ENCODE results near the gene GREM2. TPM values are rescaled to one million over a fixed set of nuclear protein-coding genes. Genes with fewer than 3 reads are reported as not detected.
A peak's percentile ranks its signal among the peaks of the same experiment; 100 is the strongest.

Gene GREM2
- total RNA-seq, 1 experiment from 2014 or later, result not detected

DNA sequence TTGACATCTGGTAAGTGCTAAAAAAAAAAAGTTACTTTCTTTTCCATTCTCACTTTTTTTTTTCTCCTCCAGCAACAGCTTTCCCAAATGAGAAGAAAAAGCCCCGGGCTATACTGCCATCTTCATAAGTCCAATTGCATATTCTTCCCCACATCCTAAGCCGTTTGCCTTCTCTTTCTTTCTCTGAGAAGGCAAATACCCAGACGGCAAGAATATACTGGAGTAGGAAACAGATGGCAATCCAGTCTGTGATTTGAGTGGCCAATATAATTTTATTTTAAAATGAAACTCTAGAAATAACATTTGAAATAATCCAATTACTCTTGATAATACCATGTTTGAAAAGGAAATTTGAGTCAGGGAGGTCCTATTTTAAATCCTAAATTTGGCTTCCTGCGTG is 44.6 kb upstream of the GREM2 start:
- Histone ChIP-seq H3K4me3 (ENCODE audit: low read length) (no peak overlapping the region), H3F3A (ENCODE audit: low read length, unreplicated experiment) (no peaks in the 10 kb centered on the region), H3K27ac (ENCODE audit: low read length) (no peak overlapping the region), H3K9me2 (replicated peaks; ENCODE audit: low read length) (no peaks in the 10 kb centered on the region), H3K4me2 (ENCODE audit: low read length) (no peak overlapping the region), H3K79me2 (ENCODE audit: low read length) (no peaks in the 10 kb centered on the region), H3K9me3 (ENCODE audit: low read length) (no peaks in the 10 kb centered on the region), H3K27me3 (ENCODE audit: low read length) (peaks cover 70% of the 10 kb centered on the region), H4K20me1 (ENCODE audit: low read length) (no peaks in the 10 kb centered on the region), H2AFZ (ENCODE audit: low read length) (no peak overlapping the region), H3K36me3 (ENCODE audit: low read depth, low read length) (no peaks in the 10 kb centered on the region), H3K4me1 (ENCODE audit: insufficient read depth, low read length) (peaks cover 6% of the 10 kb centered on the region; the same call in 1 of the 2 replicates), H3K9ac (ENCODE audit: low read length) (no peak overlapping the region)
- intact Hi-C loops (cut with micrococcal nuclease), result no loop called here
- TF ChIP-seq, protein P1, sequence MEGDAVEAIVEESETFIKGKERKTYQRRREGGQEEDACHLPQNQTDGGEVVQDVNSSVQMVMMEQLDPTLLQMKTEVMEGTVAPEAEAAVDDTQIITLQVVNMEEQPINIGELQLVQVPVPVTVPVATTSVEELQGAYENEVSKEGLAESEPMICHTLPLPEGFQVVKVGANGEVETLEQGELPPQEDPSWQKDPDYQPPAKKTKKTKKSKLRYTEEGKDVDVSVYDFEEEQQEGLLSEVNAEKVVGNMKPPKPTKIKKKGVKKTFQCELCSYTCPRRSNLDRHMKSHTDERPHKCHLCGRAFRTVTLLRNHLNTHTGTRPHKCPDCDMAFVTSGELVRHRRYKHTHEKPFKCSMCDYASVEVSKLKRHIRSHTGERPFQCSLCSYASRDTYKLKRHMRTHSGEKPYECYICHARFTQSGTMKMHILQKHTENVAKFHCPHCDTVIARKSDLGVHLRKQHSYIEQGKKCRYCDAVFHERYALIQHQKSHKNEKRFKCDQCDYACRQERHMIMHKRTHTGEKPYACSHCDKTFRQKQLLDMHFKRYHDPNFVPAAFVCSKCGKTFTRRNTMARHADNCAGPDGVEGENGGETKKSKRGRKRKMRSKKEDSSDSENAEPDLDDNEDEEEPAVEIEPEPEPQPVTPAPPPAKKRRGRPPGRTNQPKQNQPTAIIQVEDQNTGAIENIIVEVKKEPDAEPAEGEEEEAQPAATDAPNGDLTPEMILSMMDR (conservative IDR thresholded peaks at IDR 0.05; ENCODE audit: low read depth, low read length), result no peak
- TF ChIP-seq EZH2phosphoT487 (IDR thresholded peaks at IDR 0.05; ENCODE audit: borderline replicate concordance, low read length) (no peak), EZH2 (IDR thresholded peaks at IDR 0.05; ENCODE audit: low read length, unreplicated experiment) (no peak)
- POLR2A ChIA-PET (ENCODE audit: unreplicated experiment), result no interaction called here
- CTCF ChIA-PET, result no interaction called here
- BruUV-seq (replicated peaks), result no TSS peak
- no peak for DNase-seq
- no peak for ATAC-seq

DNA sequence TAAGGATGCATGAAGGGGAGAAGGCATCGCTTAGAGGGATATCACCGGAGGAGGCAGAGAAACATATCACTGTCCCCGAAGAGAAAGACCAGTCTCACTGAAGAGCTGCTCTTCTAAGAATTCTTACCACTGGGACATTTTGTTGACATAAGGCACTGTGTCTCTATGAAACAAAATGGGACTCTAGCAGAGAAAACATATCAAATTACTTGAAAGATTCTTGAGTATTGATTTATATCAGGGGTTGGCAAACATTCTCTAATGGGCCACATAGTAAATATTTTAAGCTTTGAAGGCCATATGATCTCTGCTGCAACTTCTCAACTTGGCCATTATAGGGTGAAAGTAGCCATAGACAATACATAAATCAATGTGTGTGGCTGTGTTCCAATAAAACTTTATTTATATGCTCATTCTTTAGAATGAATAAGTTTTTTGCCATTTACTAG is 41.0 kb upstream of the GREM2 start:
- no peaks in the 10 kb centered on the region for H3K36me3 ChIP-seq (ENCODE audit: low read depth, low read length)
- H3K27me3 ChIP-seq (ENCODE audit: low read length), result peaks cover 90% of the 10 kb centered on the region
- no TSS peak for BruUV-seq (replicated peaks)
- H3K4me3 ChIP-seq (ENCODE audit: low read length), result no peak overlapping the region
- no peak overlapping the region for H3K4me2 ChIP-seq (ENCODE audit: low read length)
- no peaks in the 10 kb centered on the region for H3K79me2 ChIP-seq (ENCODE audit: low read length)
- H3K9me2 ChIP-seq (replicated peaks; ENCODE audit: low read length), result no peaks in the 10 kb centered on the region
- H3K27ac ChIP-seq (ENCODE audit: low read length), result no peak overlapping the region
- H2AFZ ChIP-seq (ENCODE audit: low read length), result peak overlapping the region; percentile 2; the same call in 1 of the 2 replicates
- POLR2A ChIA-PET (ENCODE audit: unreplicated experiment), result no interaction called here
- no peaks in the 10 kb centered on the region for H4K20me1 ChIP-seq (ENCODE audit: low read length)
- H3K9me3 ChIP-seq (ENCODE audit: low read length), result no peaks in the 10 kb centered on the region
- DNase-seq, result no peak
- CTCF ChIA-PET, result no interaction called here
- no peaks in the 10 kb centered on the region for H3F3A ChIP-seq (ENCODE audit: low read length, unreplicated experiment)
- 0 out of 2 replicates have a peak, but pooled peaks cover under 1% of the 10 kb centered on the region for H3K4me1 ChIP-seq (ENCODE audit: insufficient read depth, low read length)
- no peak overlapping the region for H3K9ac ChIP-seq (ENCODE audit: low read length)
- ATAC-seq, result no peak
- intact Hi-C loops (cut with micrococcal nuclease), result no loop called here
- TF ChIP-seq EZH2 (IDR thresholded peaks at IDR 0.05; ENCODE audit: low read length, unreplicated experiment) (no peak), EZH2phosphoT487 (IDR thresholded peaks at IDR 0.05; ENCODE audit: borderline replicate concordance, low read length) (no peak)
- TF ChIP-seq, protein P1 (conservative IDR thresholded peaks at IDR 0.05; ENCODE audit: low read depth, low read length), result no peak

DNA sequence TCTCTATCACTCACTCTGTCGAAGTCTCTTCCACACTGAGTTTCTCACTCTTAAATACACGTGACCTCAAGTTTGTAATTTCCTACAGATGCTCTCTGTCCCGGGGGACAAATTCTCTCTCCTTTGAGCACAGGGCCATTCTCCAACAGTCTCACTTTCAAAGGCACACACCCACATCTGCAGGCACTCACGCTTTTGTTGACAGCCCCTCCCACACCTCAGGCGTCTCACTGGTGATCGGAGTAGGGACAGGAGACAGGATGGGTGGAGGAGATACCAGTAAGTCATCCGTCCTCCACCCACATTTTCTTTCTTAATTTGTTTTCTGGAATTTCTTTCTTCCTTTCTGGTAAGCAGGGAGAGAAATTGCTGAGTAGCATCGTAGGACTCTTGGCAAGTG is 40.6 kb upstream of the GREM2 start:
- no peaks in the 10 kb centered on the region for H3F3A ChIP-seq (ENCODE audit: low read length, unreplicated experiment)
- no peak overlapping the region for H3K4me3 ChIP-seq (ENCODE audit: low read length)
- no peaks in the 10 kb centered on the region for H3K9me3 ChIP-seq (ENCODE audit: low read length)
- ChIA-PET CTCF (no interaction called here), POLR2A (ENCODE audit: unreplicated experiment) (no interaction called here)
- H3K4me1 ChIP-seq (ENCODE audit: insufficient read depth, low read length), result no peaks in the 10 kb centered on the region
- no peak overlapping the region for H3K9ac ChIP-seq (ENCODE audit: low read length)
- no peak overlapping the region for H3K27ac ChIP-seq (ENCODE audit: low read length)
- DNase-seq (no peak), ATAC-seq (no peak)
- H3K4me2 ChIP-seq (ENCODE audit: low read length), result no peak overlapping the region
- peak overlapping the region; percentile 2; the same call in 1 of the 2 replicates for H2AFZ ChIP-seq (ENCODE audit: low read length)
- H3K79me2 ChIP-seq (ENCODE audit: low read length), result no peaks in the 10 kb centered on the region
- H3K27me3 ChIP-seq (ENCODE audit: low read length), result peaks cover 90% of the 10 kb centered on the region
- no peaks in the 10 kb centered on the region for H4K20me1 ChIP-seq (ENCODE audit: low read length)
- H3K36me3 ChIP-seq (ENCODE audit: low read depth, low read length), result no peaks in the 10 kb centered on the region
- no peak for TF ChIP-seq EZH2phosphoT487 (IDR thresholded peaks at IDR 0.05; ENCODE audit: borderline replicate concordance, low read length)
- TF ChIP-seq, protein P1 (conservative IDR thresholded peaks at IDR 0.05; ENCODE audit: low read depth, low read length), result no peak
- TF ChIP-seq EZH2 (IDR thresholded peaks at IDR 0.05; ENCODE audit: low read length, unreplicated experiment), result no peak
- H3K9me2 ChIP-seq (replicated peaks; ENCODE audit: low read length), result no peaks in the 10 kb centered on the region
- BruUV-seq (replicated peaks), result no TSS peak
- intact Hi-C loops (cut with micrococcal nuclease), result no loop called here
